B cell (primary cell): ENCODE results near the gene SIRT7. TPM values are rescaled to one million over a fixed set of nuclear protein-coding genes. Genes with fewer than 3 reads are reported as not detected.
A peak's percentile ranks its signal among the peaks of the same experiment; 100 is the strongest.

Experiments used
- ATAC-seq: fragments of 200-7000 bp; cut with Tn5 transposase; one replicate; pipeline ENCODE4 v1.10.0; 2021; ENCODE audit warnings: low read depth, mild to moderate bottlenecking, moderate number of reproducible peaks, moderate library complexity
- CTCF ChIA-PET: fragments of 350-600 bp; sonication (Branson Sonifier 250); formaldehyde crosslinking; loops from one replicate; lab custom pipeline; 2021; ENCODE audit warnings: antibody characterized with exemption, inconsistent platforms; lab: Charles Lee
- POLR2A ChIA-PET: fragments of 350-600 bp; sonication (Branson Sonifier 250); formaldehyde crosslinking; loops from one replicate; lab custom pipeline; 2021; ENCODE audit warnings: antibody characterized with exemption; lab: Charles Lee
- DNase-seq: peaks from one replicate; pipeline ENCODE4 v3.0.0; 2013
- H2AFZ ChIP-seq: 2 replicates; pipeline ENCODE4 v1.6.1; 2012; ENCODE audit warnings: mild to moderate bottlenecking, low read depth, low read length; ENCODE audit not compliant: insufficient read depth, poor library complexity, severe bottlenecking
- H3K27ac ChIP-seq, 2 donors: 1 replicate in 1 of 2; 2 replicates in 1 of 2; pipeline ENCODE4 v1.5.1; 2012 to 2013; ENCODE audit warnings: low read length in 2 of 2, mild to moderate bottlenecking in 2 of 2, moderate library complexity in 1 of 2
- H3K27me3 ChIP-seq, 4 experiments: fragments of 200-600 bp in 1 of 4; sonication (generic) in 1 of 4; replicated peaks in 1 of 4; 1 replicate in 2 of 4; 2 replicates in 2 of 4; pipeline versions ENCODE4 v1.6.1 to v1.7.0; 2013 to 2016; ENCODE audit warnings: low read length in 3 of 4, mild to moderate bottlenecking in 2 of 4, mixed read lengths in 1 of 4, moderate library complexity in 1 of 4; ENCODE audit not compliant: insufficient read depth in 4 of 4, control insufficient read depth in 3 of 4; ENCODE audit errors: control extremely low read depth in 1 of 4
- H3K36me3 ChIP-seq, 2 experiments: replicated peaks in 1 of 2; 1 replicate in 1 of 2; 2 replicates in 1 of 2; pipeline versions ENCODE4 v1.6.1 to v1.7.1; 2013; ENCODE audit warnings: low read length in 1 of 2; ENCODE audit not compliant: insufficient read depth in 2 of 2, control insufficient read depth in 1 of 2; ENCODE audit errors: control extremely low read depth in 1 of 2, extremely low read depth in 1 of 2
- H3K4me1 ChIP-seq, 2 donors: fragments of 200-600 bp in 1 of 2; sonication (generic) in 1 of 2; 1 replicate in 1 of 2; 2 replicates in 1 of 2; pipeline versions ENCODE4 v1.5.1 to v1.6.1; 2013 to 2017; ENCODE audit warnings: low read length in 2 of 2; ENCODE audit not compliant: control insufficient read depth in 2 of 2, insufficient read depth in 2 of 2
- H3K4me2 ChIP-seq: replicated peaks from 2 replicates; pipeline ENCODE3; 2012; ENCODE audit warnings: mild to moderate bottlenecking, low read depth, low read length; ENCODE audit not compliant: poor library complexity, severe bottlenecking
- H3K4me3 ChIP-seq, 5 experiments: fragments of 200-600 bp in 1 of 5; sonication (generic) in 1 of 5; 1 replicate in 3 of 5; 2 replicates in 2 of 5; pipeline versions ENCODE4 v1.5.1 to v1.7.0; 2011 to 2016; ENCODE audit warnings: low read length in 4 of 5, mild to moderate bottlenecking in 4 of 5, low read depth in 2 of 5, control low read depth in 1 of 5, moderate library complexity in 1 of 5; ENCODE audit not compliant: insufficient read depth in 1 of 5; ENCODE audit errors: control extremely low read depth in 1 of 5, extremely low read depth in 1 of 5
- H3K79me2 ChIP-seq: fragments of 200-600 bp; sonication (generic); one replicate; pipeline ENCODE4 v1.6.0; 2016; ENCODE audit warnings: low read length; ENCODE audit not compliant: control insufficient read depth, insufficient read depth
- H3K9ac ChIP-seq: fragments of 200-600 bp; sonication (generic); 2 replicates; pipeline ENCODE4 v1.6.1; 2017; ENCODE audit warnings: mild to moderate bottlenecking, low read length, moderate library complexity
- H3K9me3 ChIP-seq, 3 donors: one replicate each; pipeline versions ENCODE4 v1.6.1 to v1.7.1; 2013; ENCODE audit warnings: low read length in 2 of 3; ENCODE audit not compliant: control insufficient read depth in 2 of 3, insufficient read depth in 1 of 3; ENCODE audit errors: control extremely low read depth in 1 of 3
- H4K20me1 ChIP-seq: 2 replicates; pipeline ENCODE4 v1.6.0; 2012; ENCODE audit warnings: mild to moderate bottlenecking, low read length; ENCODE audit not compliant: insufficient read depth, control insufficient read depth, poor library complexity, severe bottlenecking
- H3K27ac Mint-ChIP-seq: one replicate; pipeline ENCODE4 v1.8.0; 2021; ENCODE audit warnings: mixed read lengths
- H3K27me3 Mint-ChIP-seq: one replicate; pipeline ENCODE4 v1.8.0; 2021; ENCODE audit warnings: mixed read lengths
- H3K4me1 Mint-ChIP-seq: one replicate; pipeline ENCODE4 v1.8.0; 2021; ENCODE audit warnings: mixed read lengths
- H3K4me3 Mint-ChIP-seq: one replicate; pipeline ENCODE4 v1.8.0; 2021; ENCODE audit warnings: mixed read lengths
- H3K9me3 Mint-ChIP-seq: one replicate; pipeline ENCODE4 v1.8.0; 2022; ENCODE audit warnings: mixed read lengths; ENCODE audit not compliant: insufficient read depth
- EZH2 ChIP-seq: IDR thresholded peaks from 2 replicates; pipeline ENCODE4 v1.6.1; 2012; ENCODE audit warnings: borderline replicate concordance, low read depth, mild to moderate bottlenecking, moderate library complexity, low read length; ENCODE audit not compliant: insufficient read depth, poor library complexity, severe bottlenecking
- WGBS: methylation state at CpG from one replicate; pipeline ENCODE4 v1.1.5; 2013; ENCODE audit warnings: missing lambda C conversion rate; ENCODE audit not compliant: insufficient coverage; 5-methylcytosine and 5-hydroxymethylcytosine counted together
- intact Hi-C: fragments of 100-400 bp; cut with micrococcal nuclease; formaldehyde crosslinking; loops from one replicate; pipeline ENCODE4 v1.10.0; 2022
- polyA plus RNA-seq: library from polyadenylated mRNA; depleted of rRNA; stranded (reverse); fragments of >200 nt; gene quantifications from 2 replicates; pipeline ENCODE4 v1.2.3, GENCODE V29; 2012
- total RNA-seq, 2 donors: library from RNA; stranded (reverse); fragments of 120-200 nt in 1 of 2; gene quantifications; 1 replicate in 1 of 2; 2 replicates in 1 of 2; pipeline versions ENCODE4 v1.2.3 to v1.2.4, GENCODE V29; 2013 to 2022
- TF ChIP-seq, protein P1 (sequence below): fragments of 200-600 bp; IDR thresholded peaks from one replicate; pipeline ENCODE4 v1.8.0; 2022; ENCODE audit warnings: antibody characterized with exemption, mild to moderate bottlenecking

SIRT7 gene
- total and polyA plus RNA-seq, 2 donors (not counting 1 experiment from before 2014, with no cell fraction given): 77.2 to 82.7 TPM

DNA sequence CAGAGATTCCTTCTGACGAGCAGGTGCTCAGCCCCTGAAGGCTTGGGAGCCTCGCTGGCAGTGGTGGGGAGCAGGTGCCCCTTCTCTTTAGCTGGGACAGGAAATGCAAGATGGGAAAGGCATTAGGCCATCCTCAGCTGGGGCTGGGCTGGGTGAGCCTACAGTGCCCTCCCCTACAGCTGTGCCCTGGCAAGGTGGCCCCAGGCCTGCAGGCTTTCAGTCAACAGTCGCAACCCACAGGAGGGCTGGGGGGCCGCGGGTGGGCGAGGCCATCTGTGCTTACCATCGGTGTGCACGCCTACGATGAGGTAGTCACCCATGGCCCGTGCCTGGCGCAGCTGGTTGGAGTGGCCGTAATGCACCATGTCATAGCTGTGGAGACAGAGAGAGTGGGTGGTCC is 8.7 kb downstream of the SIRT7 start:
- intact Hi-C loops: no loop called here
- no peaks in the 10 kb centered on the region for H3K9me3 Mint-ChIP-seq
- no peaks in the 10 kb centered on the region for H3K27me3 Mint-ChIP-seq
- Histone ChIP-seq H3K9ac (no peak overlapping the region), H3K27ac (no peak overlapping the region), H3K4me1 (peaks cover 10 to 14% of the 10 kb centered on the region in 2 donors), H2AFZ (no peak overlapping the region), H3K79me2 (peaks cover 24% of the 10 kb centered on the region), H3K36me3 (peaks cover 0 to 37% of the 10 kb centered on the region in 2 experiments), H3K27me3 (no peaks in the 10 kb centered on the region), H3K4me3 (no peak overlapping the region), H3K9me3 (peaks cover 0 to 3% (median 0%) of the 10 kb centered on the region in 3 donors), H4K20me1 (peaks cover 39% of the 10 kb centered on the region), H3K4me2 (no peak overlapping the region)
- H3K4me3 Mint-ChIP-seq: peak overlapping the region; percentile 86
- POLR2A ChIA-PET: no interaction called here
- no peak for ATAC-seq
- no peak for DNase-seq
- WGBS: 98% methylated on average over 12 of the region's 12 CpGs
- peaks cover 10% of the 10 kb centered on the region for H3K4me1 Mint-ChIP-seq
- H3K27ac Mint-ChIP-seq: no peak overlapping the region
- CTCF ChIA-PET: no interaction called here
- TF ChIP-seq EZH2: no peak
- TF ChIP-seq, protein P1, sequence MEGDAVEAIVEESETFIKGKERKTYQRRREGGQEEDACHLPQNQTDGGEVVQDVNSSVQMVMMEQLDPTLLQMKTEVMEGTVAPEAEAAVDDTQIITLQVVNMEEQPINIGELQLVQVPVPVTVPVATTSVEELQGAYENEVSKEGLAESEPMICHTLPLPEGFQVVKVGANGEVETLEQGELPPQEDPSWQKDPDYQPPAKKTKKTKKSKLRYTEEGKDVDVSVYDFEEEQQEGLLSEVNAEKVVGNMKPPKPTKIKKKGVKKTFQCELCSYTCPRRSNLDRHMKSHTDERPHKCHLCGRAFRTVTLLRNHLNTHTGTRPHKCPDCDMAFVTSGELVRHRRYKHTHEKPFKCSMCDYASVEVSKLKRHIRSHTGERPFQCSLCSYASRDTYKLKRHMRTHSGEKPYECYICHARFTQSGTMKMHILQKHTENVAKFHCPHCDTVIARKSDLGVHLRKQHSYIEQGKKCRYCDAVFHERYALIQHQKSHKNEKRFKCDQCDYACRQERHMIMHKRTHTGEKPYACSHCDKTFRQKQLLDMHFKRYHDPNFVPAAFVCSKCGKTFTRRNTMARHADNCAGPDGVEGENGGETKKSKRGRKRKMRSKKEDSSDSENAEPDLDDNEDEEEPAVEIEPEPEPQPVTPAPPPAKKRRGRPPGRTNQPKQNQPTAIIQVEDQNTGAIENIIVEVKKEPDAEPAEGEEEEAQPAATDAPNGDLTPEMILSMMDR: no peak

- Histone ChIP-seq H3K27me3 (no peaks in the 10 kb centered on the region), H2AFZ (no peak overlapping the region), H3K27ac (no peak overlapping the region), H3K4me1 (peaks cover 10 to 14% of the 10 kb centered on the region in 2 donors), H3K9me3 (peaks cover 0 to 3% (median 0%) of the 10 kb centered on the region in 3 donors), H3K79me2 (peaks cover 24% of the 10 kb centered on the region), H3K4me2 (no peak overlapping the region), H3K4me3 (no peak overlapping the region), H3K36me3 (peaks cover 0 to 35% of the 10 kb centered on the region in 2 experiments), H4K20me1 (peaks cover 36% of the 10 kb centered on the region), H3K9ac (no peak overlapping the region)
- ATAC-seq (no peak), DNase-seq (no peak)
- H3K4me1 Mint-ChIP-seq: peaks cover 10% of the 10 kb centered on the region
- no peak overlapping the region for H3K4me3 Mint-ChIP-seq
- CTCF ChIA-PET: no interaction called here
- H3K9me3 Mint-ChIP-seq: no peaks in the 10 kb centered on the region
- no peak overlapping the region for H3K27ac Mint-ChIP-seq
- TF ChIP-seq, protein P1: no peak
- no peak for TF ChIP-seq EZH2
- WGBS: 97% methylated on average over 11 of the region's 11 CpGs
- intact Hi-C loops: no loop called here
- POLR2A ChIA-PET: no interaction called here
- H3K27me3 Mint-ChIP-seq: no peaks in the 10 kb centered on the region
Observed at GRCh38 chr17:81908793-81909192, 9.2 kb downstream of the SIRT7 start.
